Measurements from ENCODE around the gene PRCC. TPM values are rescaled to one million over a fixed set of nuclear protein-coding genes. Genes with fewer than 3 reads are reported as not detected.
A peak's percentile ranks its signal among the peaks of the same experiment; 100 is the strongest.

Gene PRCC
- total and polyA plus RNA-seq, 2 of the 8 experiments (the other 6 are each of a cell fraction or from before 2014, with no cell fraction given), result 95.2 to 115 TPM

GRCh38 chr1:156804572-156805243 lies 37.4 kb downstream of the PRCC start:
- Histone ChIP-seq H2BK12ac (ENCODE audit: low read depth, low read length) (no peak overlapping the region), H3K4me2 (ENCODE audit: insufficient read depth in 1 of 2, low read depth in 2 of 2, low read length in 2 of 2) (no peak overlapping the region), H4K20me1 (replicated peaks in 1 of 2; ENCODE audit: control insufficient read depth in 1 of 2, insufficient read depth in 2 of 2, low read length in 2 of 2) (no peaks in the 10 kb centered on the region), H3K14ac (ENCODE audit: insufficient read length) (no peak overlapping the region), H3K4me1 (replicated peaks in 1 of 4; ENCODE audit: control insufficient read depth in 3 of 4, insufficient read depth in 4 of 4, low read length in 3 of 4) (no peaks in the 10 kb centered on the region; a peak in 1 of 7 replicates), H2AFZ (ENCODE audit: low read length) (no peak overlapping the region), H3K9me3 (ENCODE audit: insufficient read depth in 2 of 2, low read depth in 1 of 2, low read length in 1 of 2) (no peaks in the 10 kb centered on the region), H3K23ac (ENCODE audit: insufficient read length) (no peak overlapping the region), H2AK5ac (ENCODE audit: low read depth, low read length) (no peak overlapping the region), H3K23me2 (ENCODE audit: low read depth, low read length) (no peaks in the 10 kb centered on the region), H2BK15ac (ENCODE audit: low read length) (no peak overlapping the region), H3K27ac (ENCODE audit: low read depth, low read length) (no peak overlapping the region), H3K79me1 (ENCODE audit: low read depth, low read length) (no peaks in the 10 kb centered on the region), H3K9ac (replicated peaks in 1 of 4; ENCODE audit: extremely low read depth in 1 of 4, low read depth in 3 of 4, low read length in 3 of 4) (no peak overlapping the region), H4K5ac (ENCODE audit: insufficient read length, low read depth, low read length) (no peak overlapping the region), H3K79me2 (ENCODE audit: control insufficient read depth in 1 of 2, insufficient read depth in 2 of 2, low read length in 2 of 2) (no peaks in the 10 kb centered on the region), H2BK120ac (replicated peaks; ENCODE audit: low read depth, low read length) (no peak overlapping the region), H4K8ac (ENCODE audit: extremely low read depth, insufficient read depth, low read length) (peak overlapping the region; percentile 43; the same call in 1 of the 2 replicates), H2BK5ac (ENCODE audit: low read depth, low read length) (no peak overlapping the region), H3K4me3 (ENCODE audit: extremely low read depth in 1 of 4, insufficient read depth in 2 of 4, low read depth in 3 of 4, low read length in 4 of 4) (no peak overlapping the region), H3K56ac (replicated peaks; ENCODE audit: insufficient read length, low read depth, low read length) (no peak overlapping the region), H3K27me3 (replicated peaks in 1 of 4; ENCODE audit: control insufficient read depth in 3 of 4, extremely low read depth in 1 of 4, insufficient read depth in 3 of 4, low read length in 3 of 4) (peaks cover 0 to 2% (median 0%) of the 10 kb centered on the region in 4 experiments; a peak in 1 of 7 replicates), H3K4ac (replicated peaks; ENCODE audit: insufficient read length, low read depth, low read length) (no peak overlapping the region), H2BK20ac (ENCODE audit: low read length) (no peak overlapping the region), H4K91ac (replicated peaks; ENCODE audit: insufficient read length, low read length) (no peak overlapping the region), H3K18ac (ENCODE audit: extremely low read depth, low read length) (no peak overlapping the region), H3K36me3 (ENCODE audit: control insufficient read depth in 2 of 4, insufficient read depth in 4 of 4, low read length in 3 of 4) (peaks cover 7 to 15% (median 10%) of the 10 kb centered on the region in 4 experiments; a peak in 6 of 8 replicates)
- POLR2A ChIA-PET (ENCODE audit: partially characterized antibody), result interaction anchor here (0.6 to 1.6 kb wide), 8 partner anchors 9 to 106 kb away, joined by 3 to 5 read pairs (median 3); partner anchors contain the start of genes HDGF, ISG20L2 and METTL25B
- CTCF ChIA-PET (ENCODE audit: partially characterized antibody), result interaction anchor here (0.7 to 31.8 kb wide), 11 partner anchors 7 to 145 kb away, joined by 3 to 491 read pairs (median 6); no protein-coding TSS in a partner anchor
- no peak for TF ChIP-seq SUZ12 (IDR thresholded peaks at IDR 0.05; ENCODE audit: low read length)
- no peak for TF ChIP-seq HDAC2 (IDR thresholded peaks at IDR 0.05; ENCODE audit: borderline replicate concordance in 1 of 2, low read depth in 2 of 2, low read length in 2 of 2)
- no peak for TF ChIP-seq FOSL1 (IDR thresholded peaks at IDR 0.05; ENCODE audit: insufficient read depth, low read depth, low read length)
- TF ChIP-seq SP2 (IDR thresholded peaks at IDR 0.05; ENCODE audit: low read length), result no peak
- no peak for TF ChIP-seq CEBPB (IDR thresholded peaks at IDR 0.05; ENCODE audit: low read depth, low read length)
- no peak for TF ChIP-seq SP4 (IDR thresholded peaks at IDR 0.05; ENCODE audit: low read length)
- 66% methylated on average over 6 of the region's 6 CpGs; no CpG with 5 or more reads in 1 of the 2 experiments for WGBS, 2 experiments (ENCODE audit: extremely low coverage in 1 of 2, insufficient coverage in 1 of 2, insufficient read length in 1 of 2, insufficient replicate concordance in 2 of 2, low coverage in 1 of 2, low lambda C conversion rate in 2 of 2, missing lambda C conversion rate in 1 of 2)
- FAIRE-seq (no peak), DNase-seq (ENCODE audit: low read depth in 1 of 2, low spot score in 2 of 2) (no peak)
